HepG2 (cell line): ENCODE data around the gene INO80.

Experiments
- EP300 ChIP-seq, 3 experiments: sonication (generic) in 1 of 3; formaldehyde crosslinking in 1 of 3; IDR thresholded peaks; 2 replicates each; pipeline versions ENCODE4 v1.5.1 to v1.6.1; 2011 to 2020; ENCODE audit warnings: low read depth in 2 of 3, low read length in 2 of 3, borderline replicate concordance in 1 of 3, improper control_type of control experiment in 1 of 3, mild to moderate bottlenecking in 1 of 3, missing genetic modification reagents in 1 of 3, moderate library complexity in 1 of 3
- SAFB2 ChIP-seq: sonication (generic); formaldehyde crosslinking; IDR thresholded peaks from 2 replicates; pipeline ENCODE4 v1.5.1; 2020; ENCODE audit warnings: missing genetic modification reagents, low read depth, mild to moderate bottlenecking, borderline replicate concordance
- SIN3A ChIP-seq: IDR thresholded peaks from 2 replicates; pipeline ENCODE4 v1.6.1; 2011; ENCODE audit warnings: low read depth, mild to moderate bottlenecking, control low read depth, low read length, borderline replicate concordance
- ZNF800 ChIP-seq: sonication (generic); formaldehyde crosslinking; IDR thresholded peaks from 2 replicates; pipeline ENCODE4 v1.4.0; 2020; ENCODE audit warnings: missing genetic modification reagents
- TF ChIP-seq, protein P1 (sequence below), 2 experiments: sonication (generic) in 1 of 2; formaldehyde crosslinking in 1 of 2; IDR thresholded peaks; 2 replicates each; pipeline versions ENCODE4 v1.4.0 to v1.6.1; 2018 to 2020; ENCODE audit warnings: missing genetic modification reagents in 2 of 2, borderline replicate concordance in 1 of 2, low read depth in 1 of 2, mild to moderate bottlenecking in 1 of 2, missing biosample characterization in 1 of 2

GRCh38 chr15:40940296-40940801 lies 175.7 kb downstream of the INO80 start:
- TF ChIP-seq, protein P1, sequence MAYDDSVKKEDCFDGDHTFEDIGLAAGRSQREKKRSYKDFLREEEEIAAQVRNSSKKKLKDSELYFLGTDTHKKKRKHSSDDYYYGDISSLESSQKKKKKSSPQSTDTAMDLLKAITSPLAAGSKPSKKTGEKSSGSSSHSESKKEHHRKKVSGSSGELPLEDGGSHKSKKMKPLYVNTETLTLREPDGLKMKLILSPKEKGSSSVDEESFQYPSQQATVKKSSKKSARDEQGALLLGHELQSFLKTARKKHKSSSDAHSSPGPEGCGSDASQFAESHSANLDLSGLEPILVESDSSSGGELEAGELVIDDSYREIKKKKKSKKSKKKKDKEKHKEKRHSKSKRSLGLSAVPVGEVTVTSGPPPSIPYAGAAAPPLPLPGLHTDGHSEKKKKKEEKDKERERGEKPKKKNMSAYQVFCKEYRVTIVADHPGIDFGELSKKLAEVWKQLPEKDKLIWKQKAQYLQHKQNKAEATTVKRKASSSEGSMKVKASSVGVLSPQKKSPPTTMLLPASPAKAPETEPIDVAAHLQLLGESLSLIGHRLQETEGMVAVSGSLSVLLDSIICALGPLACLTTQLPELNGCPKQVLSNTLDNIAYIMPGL (CRISPR knock-in tag; IDR thresholded peaks at IDR 0.05; ENCODE audit: borderline replicate concordance in 1 of 2, low read depth in 1 of 2) = no peak
- TF ChIP-seq ZNF800 = no peak
- no peak for TF ChIP-seq EP300 (IDR thresholded peaks at IDR 0.05; ENCODE audit: low read depth in 2 of 2, low read length in 2 of 2)
- TF ChIP-seq EP300 (CRISPR knock-in tag; IDR thresholded peaks at IDR 0.05; ENCODE audit: borderline replicate concordance) = no peak
- no peak for TF ChIP-seq SAFB2
- no peak for TF ChIP-seq SIN3A
